GM21786 (cell line): ENCODE data around the gene VOPP1.
"Not testable (repeated sequence)": the region's sequence is repeated elsewhere in the genome, so short reads cannot be mapped to it uniquely, and the experiment has no call there.

Experiments
- ATAC-seq: cut with Tn5 transposase; IDR thresholded peaks from one replicate; pipeline ENCODE4 v1.9.1; 2021; ENCODE audit not compliant: unreplicated experiment

VOPP1 gene

GRCh38 chr7:55471594-55471993 lies 100.7 kb downstream of the VOPP1 start:
- ATAC-seq = not testable (repeated sequence)

GRCh38 chr7:55470261-55470660 lies 102.0 kb downstream of the VOPP1 start:
- no peak for ATAC-seq

- no peak for ATAC-seq
These were observed 102.6 kb downstream of the VOPP1 start for GRCh38 chr7:55469721-55470120.

- no peak for ATAC-seq
These were observed 103.0 kb downstream of the VOPP1 start for GRCh38 chr7:55469271-55469681.

- ATAC-seq = no peak
These were observed 103.8 kb downstream of the VOPP1 start for GRCh38 chr7:55468495-55468894.

DNA sequence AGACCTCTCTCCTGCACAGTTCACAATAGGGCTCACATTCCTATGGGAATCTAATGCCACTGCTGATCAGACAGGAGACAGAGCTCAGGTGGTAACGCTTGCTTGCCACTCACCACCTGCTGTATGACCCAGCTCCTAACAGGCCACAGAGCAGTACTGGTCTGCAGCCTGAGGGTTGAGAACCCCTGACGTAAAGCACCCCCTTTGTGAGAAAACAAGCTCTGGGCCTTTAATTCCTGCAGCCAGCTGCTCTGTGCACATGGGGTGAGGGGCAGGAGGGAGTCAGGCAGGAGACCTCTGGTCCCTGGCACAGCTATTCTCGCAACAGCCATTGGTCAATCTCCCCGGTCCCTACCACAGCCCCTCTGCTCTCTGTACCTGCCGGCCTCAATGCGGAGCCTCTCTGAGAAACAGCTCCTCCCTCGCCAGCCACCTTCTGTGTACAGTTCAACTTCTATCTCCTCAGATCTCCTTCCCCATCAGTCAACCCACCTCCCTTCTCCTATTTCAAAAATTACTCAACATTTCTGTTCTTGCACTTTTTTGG lies 105.2 kb downstream of the VOPP1 start:
- no peak for ATAC-seq

- no peak for ATAC-seq
These were observed 106.6 kb downstream of the VOPP1 start for GRCh38 chr7:55465691-55466090.

DNA sequence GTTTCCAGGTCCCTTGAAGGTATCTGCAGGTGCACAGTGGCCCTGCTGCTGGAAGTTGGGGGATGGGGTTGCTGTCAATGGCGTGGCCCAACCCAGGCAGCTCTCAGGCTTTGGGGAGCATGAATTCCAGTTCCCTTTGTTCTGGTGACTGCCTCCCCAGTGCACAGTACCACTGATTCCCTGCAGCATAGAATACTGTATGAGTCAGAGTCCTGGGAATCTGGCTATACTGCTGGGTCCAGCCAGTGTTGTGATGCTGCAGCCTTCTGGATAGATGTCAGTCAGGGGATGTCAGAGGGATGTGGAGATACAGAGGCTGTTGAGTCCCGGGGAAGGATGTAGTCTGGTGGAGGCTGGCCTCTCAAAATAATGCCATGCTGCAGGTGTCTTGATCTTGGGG lies 107.9 kb downstream of the VOPP1 start:
- ATAC-seq = no peak

DNA sequence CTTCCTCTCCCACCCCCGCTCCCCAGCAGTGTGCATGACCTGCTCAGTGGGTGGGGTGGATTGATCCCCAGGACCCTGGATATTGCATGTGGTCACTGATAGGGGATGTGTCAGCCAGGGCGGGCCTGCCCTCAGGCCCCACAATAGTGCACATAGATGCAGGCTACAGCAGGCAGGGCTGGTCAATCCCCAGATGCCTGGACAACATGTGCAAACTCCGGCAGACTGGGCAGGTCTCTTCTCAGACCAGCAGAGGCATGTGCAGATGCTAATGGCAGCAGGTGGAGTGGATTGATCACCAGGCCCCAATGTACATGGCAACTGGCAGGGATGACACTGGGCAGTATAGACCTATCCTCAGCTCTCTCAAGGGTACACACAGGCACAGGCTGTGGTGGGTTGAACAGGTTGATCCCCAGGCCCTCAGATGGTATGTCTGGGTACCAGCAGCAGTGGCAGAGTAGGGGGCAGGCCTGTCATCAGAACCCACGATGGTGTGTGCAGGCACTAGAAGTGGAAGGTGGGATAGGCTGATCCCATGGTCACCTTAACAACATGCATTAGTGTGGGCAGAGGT lies 108.5 kb downstream of the VOPP1 start:
- no peak for ATAC-seq

- ATAC-seq = no peak
These were observed 114.0 kb downstream of the VOPP1 start for GRCh38 chr7:55458351-55458750.

GRCh38 chr7:55457801-55458200 lies 114.5 kb downstream of the VOPP1 start:
- ATAC-seq = no peak

- ATAC-seq = no peak
These were observed 119.3 kb downstream of the VOPP1 start for GRCh38 chr7:55452971-55453370.

- ATAC-seq = no peak
These were observed 122.2 kb downstream of the VOPP1 start for GRCh38 chr7:55449992-55450535.

- ATAC-seq = no peak
These were observed 122.9 kb downstream of the VOPP1 start for GRCh38 chr7:55449205-55449991.

DNA sequence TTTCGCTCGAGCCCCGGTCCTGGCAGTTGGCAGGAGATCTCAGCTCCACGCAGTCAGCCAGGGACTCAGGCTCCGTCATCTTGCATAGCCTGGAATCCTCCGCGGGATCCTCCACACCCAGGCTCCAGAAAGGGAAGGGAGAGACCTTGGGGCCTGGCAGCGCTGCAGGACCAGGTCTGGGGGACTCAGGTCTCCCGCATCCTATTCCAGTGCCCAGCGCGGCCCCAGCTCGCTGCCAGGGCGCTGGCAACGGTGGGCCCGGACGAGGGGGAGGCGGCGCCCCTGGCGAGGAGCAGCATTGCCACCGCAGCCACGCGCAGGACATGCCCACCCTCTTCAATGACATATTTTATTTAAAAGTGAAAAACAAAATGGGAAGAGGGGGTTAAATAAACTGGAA lies 123.8 kb downstream of the VOPP1 start:
- ATAC-seq = no peak

DNA sequence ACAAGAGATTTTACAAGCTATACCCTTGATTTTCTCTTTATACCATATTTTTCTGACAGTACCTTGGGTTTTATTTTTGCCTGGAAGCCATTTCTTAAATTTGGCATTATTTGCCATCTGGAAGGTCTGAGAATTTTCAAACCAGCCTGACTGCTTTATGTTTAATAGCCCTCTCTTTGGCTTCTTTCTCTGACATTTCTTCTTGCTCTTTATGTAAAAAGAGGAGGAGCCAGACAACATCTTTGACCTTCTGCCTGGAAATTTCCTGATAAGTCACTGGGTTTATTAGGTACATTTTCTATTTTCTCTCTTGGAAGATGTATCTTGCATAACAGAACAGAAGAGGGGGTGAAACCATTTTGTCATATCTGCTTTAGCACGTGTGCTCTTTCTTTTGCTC lies 127.5 kb downstream of the VOPP1 start:
- ATAC-seq = no peak

DNA sequence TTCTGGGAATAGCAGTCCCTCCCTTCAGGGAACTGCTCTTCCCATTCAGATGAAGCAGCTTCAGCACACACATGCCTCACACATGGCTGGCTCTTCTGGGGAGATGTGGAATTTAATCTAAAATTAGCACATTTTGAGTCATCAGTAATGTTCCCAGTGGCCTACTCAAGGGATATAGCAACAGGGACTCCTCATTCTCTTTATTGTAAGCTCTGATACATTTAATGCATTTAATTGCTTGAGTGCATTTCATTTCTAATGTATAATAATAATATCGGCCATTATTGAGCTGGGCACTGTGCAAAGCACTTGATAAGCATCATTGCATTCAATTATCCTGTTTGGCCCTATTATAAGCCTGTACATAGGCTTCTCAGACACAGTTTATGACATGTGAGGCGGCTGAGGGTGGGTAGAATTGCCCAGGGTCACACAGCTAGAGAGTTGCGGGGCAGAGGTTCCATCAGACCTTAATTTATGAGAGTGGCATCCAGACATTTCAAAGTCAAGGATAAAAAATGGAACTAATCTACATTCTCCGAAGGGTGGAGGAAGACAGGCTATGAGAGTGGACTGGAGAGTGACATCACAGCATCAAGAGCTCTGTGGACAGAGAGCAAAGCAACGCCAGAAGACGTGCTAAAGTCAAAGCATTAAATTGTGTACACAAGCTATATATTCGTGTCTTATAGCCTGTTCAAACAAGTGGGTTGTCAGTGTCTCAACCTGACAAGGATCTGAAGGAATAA lies 130.4 kb downstream of the VOPP1 start:
- ATAC-seq = no peak

DNA sequence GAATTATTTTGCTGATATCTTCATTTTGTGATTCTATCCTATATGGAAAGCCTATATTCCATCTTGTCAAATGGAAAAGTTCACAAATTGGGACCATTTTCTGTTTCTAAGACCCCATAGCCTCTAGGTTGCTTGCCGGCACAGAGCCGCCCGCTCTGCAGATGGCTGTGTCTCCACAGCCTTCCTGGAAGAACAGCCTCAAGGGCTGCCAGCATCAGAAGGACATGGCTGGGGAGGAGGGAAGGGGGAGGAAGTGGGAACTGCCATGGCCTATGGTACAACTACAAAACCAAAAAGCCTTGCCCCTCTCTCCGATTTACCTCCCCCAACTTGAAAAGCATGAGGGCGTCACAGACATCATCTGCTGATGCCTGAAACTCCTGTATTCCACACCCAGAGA lies 131.3 kb downstream of the VOPP1 start:
- no peak for ATAC-seq

DNA sequence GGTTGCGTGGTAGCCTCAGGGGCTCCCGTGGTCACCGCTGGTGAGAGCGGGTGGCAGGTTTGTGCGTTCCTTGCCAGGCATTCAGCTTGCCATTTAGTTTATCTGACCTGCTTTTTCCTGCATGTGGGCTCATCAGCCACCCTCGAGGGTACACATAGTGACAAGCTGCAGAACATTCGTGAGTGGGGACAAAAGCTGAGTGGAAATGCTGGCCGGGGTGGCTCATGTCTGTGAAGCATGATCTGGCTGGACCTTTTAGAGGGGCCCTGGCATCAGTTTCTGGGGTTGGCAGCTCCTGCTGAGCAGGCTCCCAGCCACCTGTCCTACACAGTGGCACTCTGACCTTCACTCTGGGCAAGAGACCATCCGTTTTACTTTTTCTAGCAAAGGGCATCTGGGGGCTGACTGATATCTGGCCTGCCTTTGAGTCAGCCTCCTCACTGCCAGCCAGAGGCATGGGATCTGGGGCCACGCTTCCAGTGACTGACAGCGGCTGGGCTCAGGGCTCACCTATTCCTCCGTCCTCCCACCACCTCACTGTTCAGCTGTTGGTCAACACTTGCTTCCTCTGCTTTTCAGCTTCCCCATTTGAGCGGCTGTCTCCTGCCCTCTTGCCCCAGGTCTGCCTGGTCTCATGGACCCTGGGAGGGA lies 132.1 kb downstream of the VOPP1 start:
- no peak for ATAC-seq

DNA sequence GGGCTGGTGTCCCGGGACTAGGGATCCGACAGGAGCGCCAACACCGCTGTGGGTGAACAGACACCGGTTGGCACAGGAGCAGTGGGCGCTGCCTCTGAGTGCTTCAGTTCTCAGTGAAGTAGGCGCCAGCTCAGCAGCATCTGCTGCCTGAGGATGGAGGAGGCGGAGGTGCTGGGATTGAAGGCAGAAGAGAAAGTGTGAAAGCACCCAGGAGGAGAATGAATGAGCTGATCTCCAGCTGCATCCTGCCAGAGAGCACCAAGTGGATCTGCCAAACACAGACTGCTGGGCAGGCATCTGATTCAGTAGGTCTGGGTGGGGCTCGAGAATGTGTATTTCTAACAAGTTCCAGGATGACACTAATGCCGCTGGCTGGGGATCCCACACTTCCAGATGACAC lies 132.7 kb downstream of the VOPP1 start:
- ATAC-seq = no peak
